GM18951 (cell line): ENCODE results near the gene MYO7A.

Experiments used
- POLR2A ChIP-seq: IDR thresholded peaks from 4 replicates; pipeline ENCODE4 v1.6.1; 2011; ENCODE audit warnings: mild to moderate bottlenecking; ENCODE audit not compliant: insufficient read length, insufficient read depth; ENCODE audit errors: extremely low read depth
- in situ Hi-C: fragments of 300-500 bp; cut with MboI; formaldehyde crosslinking; loops from one replicate; pipeline ENCODE4 v1.12.0; 2022; ENCODE audit warnings: low sequenced_read_pairs, mixed read lengths, inconsistent platforms; ENCODE audit not compliant: unreplicated experiment

The MYO7A gene

DNA sequence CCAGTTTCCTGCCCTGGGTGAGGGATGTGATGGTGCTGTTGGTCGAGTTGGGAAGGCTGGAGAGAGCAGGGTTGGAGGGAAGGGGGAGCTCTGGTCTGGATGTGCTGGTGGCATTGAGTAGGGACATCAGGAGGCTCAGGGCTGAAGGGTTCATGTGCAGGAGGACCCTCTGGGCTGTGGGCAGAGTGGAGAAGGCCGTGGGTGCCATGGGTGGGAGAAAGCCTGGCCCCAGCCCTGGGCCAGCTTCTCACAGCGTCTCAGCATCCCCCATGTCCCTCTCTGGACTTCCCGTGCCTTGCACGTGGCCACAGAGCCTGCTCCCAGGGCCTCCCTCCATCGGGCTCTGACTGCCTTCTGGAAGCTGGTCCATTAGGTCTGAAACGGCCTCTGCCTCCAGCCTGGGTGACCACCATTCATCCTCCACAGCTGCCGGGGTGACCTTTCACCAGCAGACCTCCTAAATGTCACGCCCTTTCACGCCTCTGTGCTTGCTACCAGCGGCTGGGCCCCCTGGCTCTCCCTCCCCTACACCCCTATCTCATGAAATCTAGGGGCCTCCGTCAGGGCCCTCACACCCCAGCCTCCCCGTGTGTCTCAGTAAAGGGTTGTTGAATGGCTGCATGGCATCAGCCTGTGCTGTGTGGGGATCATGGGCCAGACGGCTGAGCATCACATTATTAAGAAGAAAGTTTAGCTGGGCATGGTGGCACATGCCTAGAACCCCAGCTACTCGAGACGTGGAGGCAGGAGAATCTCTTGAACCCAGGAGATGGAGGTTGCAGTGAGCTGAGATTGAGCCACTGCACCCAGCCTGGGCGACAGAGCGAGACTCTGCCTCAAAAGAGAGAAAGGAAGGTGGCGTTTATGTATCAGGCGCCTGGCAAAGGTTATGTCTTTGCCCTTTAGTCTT lies 25.5 kb downstream of the MYO7A start:
- no peak for TF ChIP-seq POLR2A
- in situ Hi-C loops = no loop called here

DNA sequence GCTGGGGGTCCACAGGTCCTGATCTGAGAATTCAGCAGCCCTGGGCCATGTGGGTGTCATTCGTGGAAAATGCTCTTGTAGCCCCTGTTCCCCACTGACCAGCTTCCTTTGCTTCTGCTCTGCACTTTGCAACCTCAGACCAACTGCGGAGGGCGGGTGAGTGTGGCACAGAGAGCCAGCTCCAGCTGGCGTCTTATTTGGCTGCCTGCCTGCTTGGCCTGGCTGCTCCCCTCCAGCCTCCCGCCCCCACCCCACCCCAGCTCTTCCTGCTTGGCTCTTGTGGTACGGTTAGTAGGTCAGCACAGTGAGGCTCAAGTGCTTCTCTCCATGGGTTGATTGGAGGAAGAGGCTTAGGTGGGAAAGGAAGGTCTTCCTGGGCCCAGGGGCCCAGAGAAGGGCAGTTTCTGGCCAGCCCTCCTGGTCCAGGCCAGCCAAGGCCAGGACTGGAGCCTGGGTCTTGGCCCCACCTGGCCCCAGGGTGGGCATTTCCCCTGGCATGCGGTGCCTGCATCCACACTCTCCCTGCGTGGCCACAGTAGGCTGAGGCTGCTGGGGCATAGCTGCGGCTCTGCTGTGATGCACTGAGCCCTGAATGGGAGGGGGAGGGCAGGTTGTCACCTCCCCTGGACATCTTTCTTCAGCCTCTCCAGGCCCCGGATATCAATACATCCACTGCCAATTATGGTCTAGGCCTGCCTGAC lies 26.5 kb downstream of the MYO7A start:
- TF ChIP-seq POLR2A = no peak
- in situ Hi-C loops = no loop called here

DNA sequence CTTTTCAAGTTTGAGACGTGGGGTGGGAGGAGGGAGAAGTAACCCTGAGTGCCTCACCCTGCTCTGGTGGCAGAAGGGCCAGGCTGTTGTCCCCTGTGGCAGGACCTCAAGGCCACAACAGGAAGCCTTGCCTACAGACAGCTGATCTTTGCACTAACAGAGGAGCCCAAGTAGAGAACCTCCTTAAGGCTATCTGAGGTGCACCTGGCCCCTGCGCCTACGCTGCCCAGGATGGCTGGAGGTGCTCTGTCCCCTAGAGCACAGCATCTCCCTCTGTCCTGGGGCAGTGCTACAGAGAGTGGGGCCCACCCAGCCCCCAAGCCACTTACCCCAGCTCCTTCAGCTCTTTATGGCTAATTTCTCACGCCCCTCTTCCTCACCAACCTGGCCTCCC lies 27.0 kb downstream of the MYO7A start:
- TF ChIP-seq POLR2A = no peak
- in situ Hi-C loops = no loop called here

DNA sequence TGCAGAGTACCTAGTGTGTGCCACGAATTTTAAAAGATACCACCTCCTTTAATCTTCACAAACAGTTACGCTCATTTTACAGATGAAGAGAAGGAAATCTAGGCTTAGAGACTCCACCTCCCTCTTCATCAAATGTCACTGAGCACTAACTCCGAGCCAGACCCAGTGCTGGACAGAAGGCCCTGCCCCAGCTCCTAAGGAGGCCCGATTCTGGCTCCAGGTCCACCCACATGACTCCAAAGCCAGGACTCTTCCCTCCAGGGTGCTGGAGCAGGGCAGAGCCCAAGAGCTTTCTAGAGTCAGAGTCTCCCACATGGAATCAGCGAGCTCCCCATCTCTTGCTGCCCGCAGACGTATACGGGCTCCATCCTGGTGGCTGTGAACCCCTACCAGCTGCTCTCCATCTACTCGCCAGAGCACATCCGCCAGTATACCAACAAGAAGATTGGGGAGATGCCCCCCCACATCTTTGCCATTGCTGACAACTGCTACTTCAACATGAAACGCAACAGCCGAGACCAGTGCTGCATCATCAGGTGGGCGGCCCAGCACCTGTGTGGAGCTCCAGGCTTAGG lies 27.6 kb downstream of the MYO7A start:
- no peak for TF ChIP-seq POLR2A

DNA sequence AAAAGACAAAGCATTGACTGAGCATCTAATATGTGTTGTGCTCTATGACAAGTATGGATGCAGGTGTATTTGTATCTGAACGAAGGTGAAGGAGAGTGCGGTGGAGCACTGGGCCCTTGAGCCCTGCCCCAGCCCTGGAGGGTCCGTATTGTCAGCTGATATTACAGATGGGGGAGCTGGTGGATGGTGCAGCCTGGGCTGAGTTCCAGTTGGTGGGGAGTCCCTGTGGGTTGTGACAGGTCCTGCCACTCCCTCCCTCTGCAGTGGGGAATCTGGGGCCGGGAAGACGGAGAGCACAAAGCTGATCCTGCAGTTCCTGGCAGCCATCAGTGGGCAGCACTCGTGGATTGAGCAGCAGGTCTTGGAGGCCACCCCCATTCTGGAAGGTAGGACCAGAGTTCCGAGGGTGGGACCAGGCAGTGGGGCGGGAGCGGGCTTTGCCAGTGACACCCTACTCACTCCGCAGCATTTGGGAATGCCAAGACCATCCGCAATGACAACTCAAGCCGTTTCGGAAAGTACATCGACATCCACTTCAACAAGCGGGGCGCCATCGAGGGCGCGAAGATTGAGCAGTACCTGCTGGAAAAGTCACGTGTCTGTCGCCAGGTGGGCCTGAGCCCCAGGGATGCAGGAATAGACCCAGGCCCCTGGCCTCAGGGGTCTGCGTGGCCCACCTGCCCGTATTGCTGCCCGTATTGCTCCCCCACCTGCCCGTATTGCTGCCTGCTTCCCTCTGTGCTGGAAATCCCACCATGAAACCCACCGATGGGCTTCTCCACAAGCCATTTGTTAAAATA lies 28.6 kb downstream of the MYO7A start:
- in situ Hi-C loops = no loop called here
- TF ChIP-seq POLR2A = no peak

More for the DNA sequence above, 27.6 kb downstream of the MYO7A start:
- in situ Hi-C loops = no loop called here

DNA sequence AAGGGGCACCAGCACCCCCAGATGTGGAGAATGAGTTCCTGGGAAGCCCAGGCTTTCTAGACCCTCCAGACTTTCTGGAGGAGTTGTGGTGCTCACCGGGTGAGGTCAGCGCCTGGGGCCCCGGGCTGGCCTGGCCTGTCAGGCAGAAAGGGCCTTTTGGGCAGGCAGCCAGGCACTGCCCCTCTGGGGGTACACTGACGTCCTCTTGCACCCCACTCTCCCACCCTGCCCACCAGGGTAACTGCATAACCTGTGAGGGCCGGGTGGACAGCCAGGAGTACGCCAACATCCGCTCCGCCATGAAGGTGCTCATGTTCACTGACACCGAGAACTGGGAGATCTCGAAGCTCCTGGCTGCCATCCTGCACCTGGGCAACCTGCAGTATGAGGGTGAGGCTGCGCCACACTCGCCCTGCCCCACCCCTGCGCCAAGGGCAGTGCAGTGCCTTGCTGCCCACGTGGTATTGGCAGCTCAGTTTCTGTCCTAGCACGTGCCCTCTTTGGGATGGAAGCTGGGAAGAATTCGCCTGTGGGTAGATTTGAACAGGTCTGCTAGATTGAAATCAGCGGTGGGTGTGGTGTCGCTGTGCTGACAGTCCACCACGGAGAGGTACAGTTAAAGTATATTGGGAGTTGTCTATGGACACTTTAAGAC lies 30.1 kb downstream of the MYO7A start:
- TF ChIP-seq POLR2A = no peak
- in situ Hi-C loops = no loop called here

DNA sequence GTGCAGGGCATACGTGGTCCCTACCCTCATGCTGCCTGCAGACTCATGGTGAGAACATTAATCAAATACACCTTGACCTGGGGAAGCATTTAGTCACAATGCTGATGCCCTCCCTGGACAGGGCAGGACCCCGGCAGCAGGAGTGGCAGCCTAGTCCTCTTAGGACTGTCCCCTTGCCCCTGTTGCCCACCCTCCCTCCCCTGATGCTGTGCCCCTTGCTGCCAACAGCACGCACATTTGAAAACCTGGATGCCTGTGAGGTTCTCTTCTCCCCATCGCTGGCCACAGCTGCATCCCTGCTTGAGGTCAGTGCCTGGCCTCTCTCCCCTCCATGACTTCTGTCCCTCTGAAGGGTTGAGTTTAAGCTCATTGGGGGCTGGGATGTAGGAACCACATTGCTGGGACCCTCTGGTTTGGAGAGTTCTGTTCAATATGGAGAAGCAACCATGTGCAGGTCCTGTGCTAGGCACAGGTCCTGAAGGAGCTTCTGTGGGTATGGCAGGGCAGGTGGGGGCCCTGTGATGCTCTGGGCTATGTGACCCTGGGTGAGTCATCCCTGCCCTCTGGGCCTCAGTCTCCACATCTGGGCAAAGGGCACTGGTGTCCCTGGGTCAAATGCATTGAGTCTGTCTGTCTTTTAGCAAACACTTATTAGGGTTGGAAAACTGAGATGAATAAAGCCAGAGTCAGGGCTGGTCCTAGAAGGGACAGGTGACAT lies 31.3 kb downstream of the MYO7A start:
- no peak for TF ChIP-seq POLR2A
- in situ Hi-C loops = no loop called here

DNA sequence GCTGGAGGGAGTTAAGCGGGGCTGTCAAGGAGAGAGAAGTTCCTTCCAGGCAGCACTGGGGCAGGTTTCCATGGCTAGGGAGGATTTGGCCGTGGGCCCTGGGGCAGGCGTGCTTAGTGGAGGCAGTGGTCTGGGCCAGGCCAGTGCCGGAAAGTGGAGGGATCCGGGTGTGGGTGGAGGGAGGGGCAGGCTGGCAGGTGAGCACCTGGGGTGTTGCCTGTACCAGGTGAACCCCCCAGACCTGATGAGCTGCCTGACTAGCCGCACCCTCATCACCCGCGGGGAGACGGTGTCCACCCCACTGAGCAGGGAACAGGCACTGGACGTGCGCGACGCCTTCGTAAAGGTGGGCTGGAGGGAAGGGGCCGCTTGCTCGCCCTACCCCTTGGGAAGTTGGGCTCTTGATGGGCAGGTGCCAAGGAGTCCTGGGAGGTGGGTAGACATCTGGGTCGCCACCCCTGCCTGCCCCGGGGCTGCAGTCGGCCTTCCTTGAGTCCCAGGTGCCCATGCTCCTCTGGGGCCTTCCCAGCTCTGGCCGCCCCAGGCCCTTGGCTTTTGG lies 32.0 kb downstream of the MYO7A start:
- in situ Hi-C loops = no loop called here
- TF ChIP-seq POLR2A = no peak

DNA sequence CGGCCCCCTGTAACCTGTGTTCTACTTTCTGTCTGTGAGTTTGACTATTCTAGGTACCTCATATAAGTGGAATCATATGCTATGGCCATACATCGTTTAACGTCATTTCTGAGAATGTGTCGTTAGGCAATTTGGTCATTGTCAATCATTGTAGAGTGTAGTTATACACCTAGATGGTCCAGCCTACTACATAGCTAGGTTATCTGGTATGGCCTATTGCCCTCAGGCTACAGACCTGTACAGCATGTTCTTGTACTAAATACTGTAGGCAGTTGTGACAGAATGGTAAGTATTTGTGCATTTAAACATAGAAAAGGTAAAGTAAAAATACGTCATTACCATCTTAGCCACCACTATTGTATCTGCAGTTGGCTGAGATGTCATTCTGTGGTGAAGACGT lies 35.2 kb downstream of the MYO7A start:
- in situ Hi-C loops = no loop called here
- no peak for TF ChIP-seq POLR2A

DNA sequence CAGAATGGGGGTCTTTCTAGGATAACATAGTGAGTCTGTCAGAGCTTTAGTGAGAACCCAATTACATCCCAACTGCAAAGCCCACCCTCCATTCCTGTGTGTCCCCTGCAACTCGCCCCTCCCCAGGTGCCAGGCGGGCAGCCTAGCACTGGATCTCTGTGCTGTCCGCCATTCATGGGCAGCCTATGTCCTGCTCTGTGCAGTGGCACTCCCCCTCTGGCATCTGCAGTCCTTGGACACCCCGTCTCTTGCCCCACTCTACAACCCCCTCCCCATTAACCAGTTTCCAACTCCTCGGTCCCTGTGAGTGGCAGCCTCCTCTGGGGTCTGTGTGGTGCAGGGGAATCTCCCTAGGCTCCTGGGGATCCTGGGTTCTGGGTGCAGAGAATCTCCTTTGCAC lies 37.0 kb downstream of the MYO7A start:
- no peak for TF ChIP-seq POLR2A
- in situ Hi-C loops = no loop called here

DNA sequence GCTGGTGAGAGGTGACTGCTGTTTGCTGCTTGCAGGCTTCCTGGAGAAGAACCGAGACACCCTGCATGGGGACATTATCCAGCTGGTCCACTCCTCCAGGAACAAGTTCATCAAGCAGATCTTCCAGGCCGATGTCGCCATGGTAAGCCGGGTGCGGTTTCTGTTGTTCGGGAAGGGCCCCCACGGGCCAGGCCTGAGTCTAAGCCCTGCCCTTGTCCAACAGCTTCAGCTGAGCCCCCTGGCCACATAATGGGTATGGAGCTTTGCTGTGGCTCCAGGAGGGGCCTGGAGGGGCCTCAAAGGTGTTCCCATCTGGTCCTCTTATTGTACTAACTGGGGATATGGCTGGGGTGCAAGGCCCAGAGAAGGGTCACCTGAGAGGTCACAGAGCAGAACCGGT lies 38.0 kb downstream of the MYO7A start:
- in situ Hi-C loops = no loop called here
- TF ChIP-seq POLR2A = no peak
